SU-DHL-6 (cell line): ENCODE results near the gene FCGR3B.

ENCODE experiments used
- H2AFZ ChIP-seq: fragments of 200-600 bp; sonication (generic); 2 replicates; pipeline ENCODE4 v1.6.1; 2014; ENCODE audit warnings: low read depth, mild to moderate bottlenecking, moderate library complexity, mixed read lengths, antibody characterized with exemption, low read length; ENCODE audit not compliant: severe bottlenecking
- H3F3A ChIP-seq: fragments of 200-600 bp; shearing (Covaris generic); 2 replicates; pipeline ENCODE4 v1.6.0; 2016; ENCODE audit warnings: antibody characterized with exemption, mild to moderate bottlenecking; ENCODE audit not compliant: insufficient read depth
- H3K27ac ChIP-seq: fragments of 200-600 bp; sonication (generic); 2 replicates; pipeline ENCODE4 v1.5.1; 2016; ENCODE audit warnings: low read depth, mild to moderate bottlenecking, low read length, moderate library complexity, mixed read lengths
- H3K27me3 ChIP-seq: fragments of 200-600 bp; sonication (generic), shearing (Covaris generic); 2 replicates; pipeline ENCODE4 v1.6.0; 2014; ENCODE audit warnings: mild to moderate bottlenecking, low read length
- H3K36me3 ChIP-seq: fragments of 200-600 bp; sonication (generic); 2 replicates; pipeline ENCODE4 v1.6.1; 2014; ENCODE audit warnings: mild to moderate bottlenecking, low read length, mixed read lengths
- H3K4me2 ChIP-seq: fragments of 300-600, 200-600 bp; shearing (Covaris generic), sonication (generic); 2 replicates; pipeline ENCODE4 v1.6.0; 2014; ENCODE audit warnings: low read length, low read depth, mild to moderate bottlenecking; ENCODE audit not compliant: poor library complexity, severe bottlenecking
- H3K4me3 ChIP-seq: fragments of 200-600 bp; sonication (generic); 2 replicates; pipeline ENCODE4 v1.5.1; 2014; ENCODE audit warnings: antibody characterized with exemption, low read length, mild to moderate bottlenecking, mixed read lengths; ENCODE audit not compliant: insufficient read depth, poor library complexity, severe bottlenecking
- H3K79me2 ChIP-seq: fragments of 200-600 bp; sonication (generic); 2 replicates; pipeline ENCODE4 v1.6.1; 2014; ENCODE audit warnings: mild to moderate bottlenecking, low read length, moderate library complexity; ENCODE audit not compliant: insufficient read depth
- H3K9ac ChIP-seq: fragments of 200-600 bp; sonication (generic); 2 replicates; pipeline ENCODE4 v1.7.0; 2014; ENCODE audit warnings: mild to moderate bottlenecking, low read length
- H3K9me2 ChIP-seq: fragments of 200-600 bp; sonication (generic); replicated peaks from 2 replicates; pipeline ENCODE4 v1.6.1; 2014; ENCODE audit warnings: low read length; ENCODE audit not compliant: insufficient read depth
- H3K9me3 ChIP-seq: fragments of 200-600 bp; sonication (generic); 2 replicates; pipeline ENCODE4 v1.6.1; 2014; ENCODE audit warnings: low read length, mixed read lengths; ENCODE audit not compliant: insufficient read depth
- H4K20me1 ChIP-seq: fragments of 200-600 bp; sonication (generic); 2 replicates; pipeline ENCODE4 v1.6.1; 2014; ENCODE audit warnings: low read depth, mild to moderate bottlenecking, antibody characterized with exemption, low read length, moderate library complexity, mixed read lengths
- EZH2phosphoT487 ChIP-seq: fragments of 200-600 bp; sonication (generic), shearing (Covaris generic); conservative IDR thresholded peaks from 2 replicates; pipeline ENCODE4 v1.6.1; 2018; ENCODE audit warnings: mild to moderate bottlenecking, antibody characterized with exemption, low read length, moderate library complexity, mixed read lengths
- TF ChIP-seq, protein P1 (sequence below): fragments of 200-600 bp; sonication (generic); IDR thresholded peaks from one replicate; pipeline ENCODE4 v1.5.1; 2017; ENCODE audit warnings: antibody characterized with exemption, mild to moderate bottlenecking, low read length, moderate library complexity; ENCODE audit not compliant: insufficient read depth, poor library complexity, severe bottlenecking

FCGR3B gene

GRCh38 chr1:161631076-161631475 lies at the start of gene FCGR3B:
FCGR3B (minus strand) TSS chr1:161631176; CDS start chr1:161631094, 82 bp downstream.
- no peak within 1 kb of the TSS for H2AFZ ChIP-seq
- H4K20me1 ChIP-seq = no peaks in the 10 kb centered on the region
- H3K9ac ChIP-seq = no peak within 1 kb of the TSS
- no peaks in the 10 kb centered on the region for H3K27me3 ChIP-seq
- TF ChIP-seq EZH2phosphoT487 = no peak
- TF ChIP-seq, protein P1, sequence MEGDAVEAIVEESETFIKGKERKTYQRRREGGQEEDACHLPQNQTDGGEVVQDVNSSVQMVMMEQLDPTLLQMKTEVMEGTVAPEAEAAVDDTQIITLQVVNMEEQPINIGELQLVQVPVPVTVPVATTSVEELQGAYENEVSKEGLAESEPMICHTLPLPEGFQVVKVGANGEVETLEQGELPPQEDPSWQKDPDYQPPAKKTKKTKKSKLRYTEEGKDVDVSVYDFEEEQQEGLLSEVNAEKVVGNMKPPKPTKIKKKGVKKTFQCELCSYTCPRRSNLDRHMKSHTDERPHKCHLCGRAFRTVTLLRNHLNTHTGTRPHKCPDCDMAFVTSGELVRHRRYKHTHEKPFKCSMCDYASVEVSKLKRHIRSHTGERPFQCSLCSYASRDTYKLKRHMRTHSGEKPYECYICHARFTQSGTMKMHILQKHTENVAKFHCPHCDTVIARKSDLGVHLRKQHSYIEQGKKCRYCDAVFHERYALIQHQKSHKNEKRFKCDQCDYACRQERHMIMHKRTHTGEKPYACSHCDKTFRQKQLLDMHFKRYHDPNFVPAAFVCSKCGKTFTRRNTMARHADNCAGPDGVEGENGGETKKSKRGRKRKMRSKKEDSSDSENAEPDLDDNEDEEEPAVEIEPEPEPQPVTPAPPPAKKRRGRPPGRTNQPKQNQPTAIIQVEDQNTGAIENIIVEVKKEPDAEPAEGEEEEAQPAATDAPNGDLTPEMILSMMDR = no peak
- H3K36me3 ChIP-seq = no peaks in the 10 kb centered on the region
- H3K4me2 ChIP-seq = no peak within 1 kb of the TSS
- H3K79me2 ChIP-seq = no peaks in the 10 kb centered on the region
- H3K9me3 ChIP-seq = no peaks in the 10 kb centered on the region
- H3F3A ChIP-seq = no peaks in the 10 kb centered on the region
- H3K27ac ChIP-seq = no peak within 1 kb of the TSS
- H3K9me2 ChIP-seq = no peaks in the 10 kb centered on the region
- no peak within 1 kb of the TSS for H3K4me3 ChIP-seq

DNA sequence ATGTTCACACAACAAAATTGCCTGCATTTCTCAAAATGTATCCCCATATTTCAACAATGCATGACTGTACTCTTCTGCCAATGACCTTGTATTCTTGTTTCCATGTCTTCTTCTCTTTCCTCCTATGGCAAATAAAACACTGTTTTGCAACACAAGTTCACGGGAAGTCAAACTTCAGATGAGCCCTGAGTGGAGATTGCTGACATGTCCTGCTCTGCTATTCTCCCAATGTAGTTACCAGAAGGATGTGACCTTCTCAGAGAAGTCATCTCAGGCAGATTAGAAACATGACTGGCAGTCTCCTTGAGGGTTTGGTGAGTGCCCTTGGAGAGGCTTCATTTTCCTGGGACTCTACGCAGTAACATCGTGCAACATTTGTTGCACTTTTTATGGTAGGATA lies 47.5 kb upstream of the FCGR3B start:
- Histone ChIP-seq H3K79me2 (no peaks in the 10 kb centered on the region), H4K20me1 (no peaks in the 10 kb centered on the region), H3K9me2 (no peaks in the 10 kb centered on the region), H3K9me3 (no peaks in the 10 kb centered on the region), H3K27me3 (no peaks in the 10 kb centered on the region), H3K4me3 (no peak overlapping the region), H2AFZ (no peak overlapping the region), H3K36me3 (no peaks in the 10 kb centered on the region), H3F3A (no peaks in the 10 kb centered on the region), H3K27ac (no peak overlapping the region), H3K4me2 (no peak overlapping the region), H3K9ac (no peak overlapping the region)
- TF ChIP-seq, protein P1 = no peak
- no peak for TF ChIP-seq EZH2phosphoT487

DNA sequence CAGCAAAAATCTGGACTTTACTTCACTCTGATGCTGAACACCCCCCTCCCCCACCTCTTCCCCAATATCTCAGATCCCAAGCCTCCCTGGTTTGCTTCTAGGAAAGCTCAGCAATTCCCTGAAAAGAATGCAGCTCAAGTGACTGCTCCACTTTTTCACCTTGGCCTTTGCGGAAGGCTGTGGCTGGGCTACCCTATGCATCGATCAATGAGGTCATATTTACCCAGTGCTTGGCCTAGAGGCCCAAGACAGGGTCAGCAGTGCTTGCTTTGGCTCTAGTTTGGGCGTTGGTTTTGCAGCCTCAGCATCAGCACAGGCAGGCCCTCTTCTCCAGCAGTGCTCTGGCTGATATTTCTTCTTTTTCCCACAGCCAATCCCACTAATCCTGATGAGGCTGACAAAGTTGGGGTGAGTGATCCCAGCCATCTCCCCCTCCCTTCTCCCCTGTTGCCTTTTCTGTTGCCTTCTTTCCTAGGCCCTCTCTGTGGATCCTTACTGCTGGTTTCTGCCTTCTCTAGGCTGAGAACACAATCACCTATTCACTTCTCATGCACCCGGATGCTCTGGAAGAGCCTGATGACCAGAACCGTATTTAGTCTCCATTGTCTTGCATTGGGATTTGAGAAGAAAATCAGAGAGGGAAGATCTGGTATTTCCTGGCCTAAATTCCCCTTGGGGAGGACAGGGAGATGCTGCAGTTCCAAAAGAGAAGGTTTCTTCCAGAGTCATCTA lies 46.1 kb upstream of the FCGR3B start:
- H2AFZ ChIP-seq = no peak overlapping the region

More for the DNA sequence above, 46.1 kb upstream of the FCGR3B start:
- no peaks in the 10 kb centered on the region for H3K9me3 ChIP-seq
- no peaks in the 10 kb centered on the region for H3K36me3 ChIP-seq
- H3F3A ChIP-seq = no peaks in the 10 kb centered on the region
- no peaks in the 10 kb centered on the region for H3K27me3 ChIP-seq
- no peak overlapping the region for H3K27ac ChIP-seq
- no peak overlapping the region for H3K4me2 ChIP-seq
- no peak for TF ChIP-seq EZH2phosphoT487
- TF ChIP-seq, protein P1 = no peak
- no peak overlapping the region for H3K4me3 ChIP-seq
- H3K79me2 ChIP-seq = no peaks in the 10 kb centered on the region
- no peaks in the 10 kb centered on the region for H3K9me2 ChIP-seq
- no peak overlapping the region for H3K9ac ChIP-seq
- no peaks in the 10 kb centered on the region for H4K20me1 ChIP-seq
